ENCODE measurements around the gene LAMA5.

- TF ChIP-seq CTCF (optimal IDR thresholded peaks at IDR 0.05 in 1 of 3, IDR thresholded peaks at IDR 0.05 in 1 of 3, conservative IDR thresholded peaks at IDR 0.05 in 1 of 3; ENCODE audit: extremely low read depth in 1 of 3, insufficient read depth in 2 of 3, low read length in 3 of 3) (no peak), EZH2 (IDR thresholded peaks at IDR 0.05; ENCODE audit: low read length) (no peak)
These were observed 22.5 kb upstream of the LAMA5 start for GRCh38 chr20:62389601-62390087.

All from keratinocyte (primary cell).